Right atrium auricular region (tissue), 2 donors: ENCODE results near the gene IFNL3. TPM values are rescaled to one million over a fixed set of nuclear protein-coding genes. Genes with fewer than 3 reads are reported as not detected.
"Not testable (repeated sequence)": the region's sequence is repeated elsewhere in the genome, so short reads cannot be mapped to it uniquely, and the experiment has no call there.

Experiments used
- DNase-seq: peaks from one replicate; pipeline ENCODE4 v3.0.0-alpha.2; 2019; ENCODE audit warnings: low spot score
- H3K27ac ChIP-seq, 2 donors: fragments of 200-600 bp; sonication (generic); 1 replicate in 1 of 2; 2 replicates in 1 of 2; pipeline ENCODE4 v1.5.1; 2016 to 2019
- H3K27me3 ChIP-seq, 2 donors: fragments of 200-600 bp; sonication (generic); one replicate each; pipeline versions ENCODE4 v1.5.1 to v1.6.0; 2017 to 2019
- H3K36me3 ChIP-seq: fragments of 200-600 bp; sonication (generic); one replicate; pipeline ENCODE4 v1.5.1; 2016
- H3K4me1 ChIP-seq, 2 donors: fragments of 200-600 bp; sonication (generic); one replicate each; pipeline versions ENCODE4 v1.5.1 to v1.6.0; 2017 to 2019
- H3K4me3 ChIP-seq, 2 donors: fragments of 200-600 bp; sonication (generic); 1 replicate in 1 of 2; 2 replicates in 1 of 2; pipeline ENCODE4 v1.5.1; 2017 to 2019; ENCODE audit warnings: mild to moderate bottlenecking in 1 of 2, moderate library complexity in 1 of 2
- H3K9me3 ChIP-seq, 2 donors: fragments of 200-600 bp; sonication (generic); one replicate each; pipeline ENCODE4 v1.5.1; 2019
- total RNA-seq, 2 donors: library from RNA; depleted of rRNA; stranded (reverse); fragments of >200 nt; gene quantifications; one replicate each; pipeline ENCODE4 v1.1.0, GENCODE V29; 2016
- TF ChIP-seq, protein P1 (sequence below), 2 donors: fragments of 200-600 bp; sonication (generic); IDR thresholded peaks; one replicate each; pipeline ENCODE4 v1.5.1; 2019; ENCODE audit warnings: antibody characterized with exemption in 2 of 2

The IFNL3 gene
- total RNA-seq, 2 donors from 2014 or later, result not detected

DNA sequence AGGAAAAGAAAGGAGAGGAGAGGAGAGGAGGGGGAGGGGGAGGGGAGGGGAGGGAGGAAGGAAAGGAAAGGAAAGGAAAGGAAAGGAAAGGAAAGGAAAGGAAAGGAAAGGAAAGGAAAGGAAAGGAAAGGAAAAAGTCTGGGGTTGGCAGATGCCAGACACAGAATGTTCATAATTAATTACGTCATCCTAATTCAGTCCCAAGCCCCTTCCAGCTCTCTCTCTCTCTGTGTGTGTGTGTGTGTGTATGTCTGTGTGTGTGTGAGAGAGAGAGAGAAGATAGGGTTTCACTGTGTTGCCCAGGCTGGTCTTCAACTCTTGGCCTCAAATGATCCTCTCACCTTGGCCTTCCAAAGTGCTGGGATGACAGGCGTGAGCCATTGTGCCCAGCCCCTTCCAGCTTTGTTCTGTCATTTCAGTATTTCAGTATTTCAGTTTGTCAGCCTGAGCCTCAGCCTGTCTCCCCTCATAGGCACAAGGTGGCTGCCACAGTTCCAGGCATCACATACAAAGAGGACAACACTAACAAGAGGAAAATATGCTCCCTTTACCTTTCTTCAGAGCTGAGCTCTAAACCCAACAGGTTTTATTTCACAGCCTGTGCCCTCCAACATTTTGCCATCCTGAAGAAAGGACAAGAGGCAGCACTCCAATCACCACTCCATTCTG is 14.6 kb downstream of the IFNL3 start:
- H3K9me3 ChIP-seq, result no peaks in the 10 kb centered on the region
- TF ChIP-seq, protein P1, sequence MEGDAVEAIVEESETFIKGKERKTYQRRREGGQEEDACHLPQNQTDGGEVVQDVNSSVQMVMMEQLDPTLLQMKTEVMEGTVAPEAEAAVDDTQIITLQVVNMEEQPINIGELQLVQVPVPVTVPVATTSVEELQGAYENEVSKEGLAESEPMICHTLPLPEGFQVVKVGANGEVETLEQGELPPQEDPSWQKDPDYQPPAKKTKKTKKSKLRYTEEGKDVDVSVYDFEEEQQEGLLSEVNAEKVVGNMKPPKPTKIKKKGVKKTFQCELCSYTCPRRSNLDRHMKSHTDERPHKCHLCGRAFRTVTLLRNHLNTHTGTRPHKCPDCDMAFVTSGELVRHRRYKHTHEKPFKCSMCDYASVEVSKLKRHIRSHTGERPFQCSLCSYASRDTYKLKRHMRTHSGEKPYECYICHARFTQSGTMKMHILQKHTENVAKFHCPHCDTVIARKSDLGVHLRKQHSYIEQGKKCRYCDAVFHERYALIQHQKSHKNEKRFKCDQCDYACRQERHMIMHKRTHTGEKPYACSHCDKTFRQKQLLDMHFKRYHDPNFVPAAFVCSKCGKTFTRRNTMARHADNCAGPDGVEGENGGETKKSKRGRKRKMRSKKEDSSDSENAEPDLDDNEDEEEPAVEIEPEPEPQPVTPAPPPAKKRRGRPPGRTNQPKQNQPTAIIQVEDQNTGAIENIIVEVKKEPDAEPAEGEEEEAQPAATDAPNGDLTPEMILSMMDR (IDR thresholded peaks at IDR 0.05), result no peak
- H3K4me3 ChIP-seq, result no peak overlapping the region
- no peak for DNase-seq
- H3K27me3 ChIP-seq, result no peaks in the 10 kb centered on the region
- no peak overlapping the region for H3K27ac ChIP-seq
- no peaks in the 10 kb centered on the region for H3K4me1 ChIP-seq
- H3K36me3 ChIP-seq, result no peaks in the 10 kb centered on the region

DNA sequence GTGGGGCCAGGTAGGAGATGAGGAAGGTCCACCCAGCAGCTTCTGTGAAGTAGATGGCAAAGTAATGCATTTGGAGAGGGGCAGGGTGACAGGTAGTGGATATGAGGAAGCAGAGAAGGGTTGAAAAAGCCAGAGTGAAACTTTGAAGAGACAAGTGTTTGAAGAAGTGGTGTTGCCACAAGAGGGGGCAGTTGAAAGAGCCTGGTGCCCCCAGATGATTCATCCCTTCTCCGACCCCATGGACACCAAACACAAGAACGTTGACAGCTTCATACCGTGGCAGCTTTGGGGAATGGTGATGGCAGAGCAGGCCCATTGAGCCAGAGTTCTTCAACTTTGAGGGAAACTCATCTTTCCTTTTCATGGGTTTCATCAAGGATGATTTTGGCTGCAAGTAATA is 19.9 kb downstream of the IFNL3 start:
- H3K4me1 ChIP-seq, result no peaks in the 10 kb centered on the region
- TF ChIP-seq, protein P1 (IDR thresholded peaks at IDR 0.05), result no peak
- H3K36me3 ChIP-seq, result no peaks in the 10 kb centered on the region
- H3K27ac ChIP-seq, result no peak overlapping the region
- no peak for DNase-seq
- H3K9me3 ChIP-seq, result no peaks in the 10 kb centered on the region
- H3K27me3 ChIP-seq, result no peaks in the 10 kb centered on the region
- no peak overlapping the region for H3K4me3 ChIP-seq

GRCh38 chr19:39223703-39224279 is 21.0 kb downstream of the IFNL3 start:
- Histone ChIP-seq H3K4me1 (no peaks in the 10 kb centered on the region), H3K4me3 (no peak overlapping the region), H3K36me3 (no peaks in the 10 kb centered on the region), H3K27ac (no peak overlapping the region), H3K27me3 (no peaks in the 10 kb centered on the region), H3K9me3 (no peaks in the 10 kb centered on the region)
- DNase-seq, result no peak
- TF ChIP-seq, protein P1 (IDR thresholded peaks at IDR 0.05), result no peak

DNA sequence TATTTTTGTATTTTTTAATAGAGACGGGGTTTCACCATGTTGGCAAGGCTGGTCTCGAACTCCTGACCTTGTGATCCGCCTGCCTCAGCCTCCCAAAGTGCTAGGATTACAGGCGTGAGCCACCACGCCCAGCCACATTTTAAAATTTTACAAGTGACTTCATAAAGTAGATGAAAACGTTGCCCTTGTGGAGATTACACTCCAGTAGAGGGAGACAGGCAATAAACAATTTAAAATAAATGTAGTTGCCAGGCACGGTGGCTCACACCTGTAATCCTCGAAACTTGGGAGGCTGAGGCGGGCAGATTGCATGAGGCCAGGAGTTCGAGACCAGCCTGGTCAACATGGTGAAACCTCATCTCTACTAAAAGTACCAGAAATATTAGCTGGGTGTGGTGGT is 25.7 kb downstream of the IFNL3 start:
- not testable (repeated sequence) for DNase-seq, H3K4me1 ChIP-seq, H3K27me3 ChIP-seq, H3K36me3 ChIP-seq, H3K27ac ChIP-seq, H3K4me3 ChIP-seq
- H3K9me3 ChIP-seq, result peaks cover 0 to 19% of the 10 kb centered on the region in 2 donors

DNA sequence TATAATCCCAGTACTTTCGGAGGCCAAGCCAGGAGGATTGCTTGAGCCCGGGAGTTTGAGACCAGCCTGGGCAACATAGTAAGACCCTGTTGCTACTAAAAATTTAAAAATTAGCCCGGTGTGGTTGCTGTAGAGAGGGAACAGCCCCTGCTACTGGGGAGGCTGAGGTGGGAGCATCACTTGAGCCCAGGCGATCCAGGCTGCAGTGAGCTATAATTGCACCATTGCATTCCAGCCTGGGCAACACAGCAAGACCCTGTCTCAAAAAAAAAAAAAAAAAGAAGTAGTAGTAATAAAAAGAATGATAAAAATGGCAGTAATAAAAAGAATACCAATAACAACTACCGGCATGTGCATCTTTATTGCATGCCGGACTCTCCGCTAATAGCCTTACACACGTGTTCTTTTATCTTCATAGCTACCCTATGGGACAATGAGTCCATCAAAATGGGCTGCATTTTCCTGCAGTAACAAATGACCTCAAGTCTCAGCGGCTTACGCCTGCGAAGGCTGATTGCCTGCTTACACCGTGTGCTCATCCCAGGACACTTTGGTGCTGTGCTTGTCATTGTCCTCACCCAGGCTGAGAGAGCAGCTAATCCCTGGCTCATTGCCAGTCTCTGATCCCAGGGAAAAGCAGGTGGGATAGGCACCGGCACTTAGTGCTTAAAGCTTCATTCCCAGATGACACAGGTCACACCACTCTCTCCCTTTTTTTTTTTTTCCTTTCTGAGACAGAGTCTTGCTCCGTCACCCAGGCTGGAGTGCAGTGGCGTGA is 26.4 kb downstream of the IFNL3 start:
- no peak overlapping the region for H3K27ac ChIP-seq
- H3K4me1 ChIP-seq, result no peaks in the 10 kb centered on the region
- H3K4me3 ChIP-seq, result no peak overlapping the region
- H3K36me3 ChIP-seq, result no peaks in the 10 kb centered on the region
- peaks cover 0 to 19% of the 10 kb centered on the region in 2 donors for H3K9me3 ChIP-seq
- H3K27me3 ChIP-seq, result no peaks in the 10 kb centered on the region
- TF ChIP-seq, protein P1 (IDR thresholded peaks at IDR 0.05), result no peak
- DNase-seq, result no peak

DNA sequence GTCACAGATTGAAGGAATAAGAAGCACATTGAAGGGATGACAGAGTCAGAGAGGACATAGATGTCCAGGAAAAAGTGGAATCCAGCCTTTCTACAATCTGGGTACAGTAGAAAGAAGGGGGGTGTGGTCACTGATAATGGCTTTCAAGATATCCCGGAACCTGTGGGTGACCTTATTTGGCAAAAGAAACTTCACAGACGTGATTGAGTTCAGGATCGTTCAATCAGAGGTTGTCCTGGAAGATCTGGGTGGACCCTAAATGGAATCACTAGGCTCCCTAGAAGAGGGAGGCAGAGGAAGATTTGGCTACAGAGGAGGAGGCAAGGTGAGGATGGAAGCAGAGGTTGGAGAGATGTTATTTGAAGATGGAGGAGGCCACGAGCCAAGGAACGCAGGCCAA is 27.7 kb downstream of the IFNL3 start:
- Histone ChIP-seq H3K27ac (no peak overlapping the region), H3K9me3 (peaks cover 0 to 19% of the 10 kb centered on the region in 2 donors), H3K4me1 (no peaks in the 10 kb centered on the region), H3K27me3 (no peaks in the 10 kb centered on the region), H3K4me3 (no peak overlapping the region), H3K36me3 (no peaks in the 10 kb centered on the region)
- DNase-seq, result no peak
- TF ChIP-seq, protein P1 (IDR thresholded peaks at IDR 0.05), result no peak

DNA sequence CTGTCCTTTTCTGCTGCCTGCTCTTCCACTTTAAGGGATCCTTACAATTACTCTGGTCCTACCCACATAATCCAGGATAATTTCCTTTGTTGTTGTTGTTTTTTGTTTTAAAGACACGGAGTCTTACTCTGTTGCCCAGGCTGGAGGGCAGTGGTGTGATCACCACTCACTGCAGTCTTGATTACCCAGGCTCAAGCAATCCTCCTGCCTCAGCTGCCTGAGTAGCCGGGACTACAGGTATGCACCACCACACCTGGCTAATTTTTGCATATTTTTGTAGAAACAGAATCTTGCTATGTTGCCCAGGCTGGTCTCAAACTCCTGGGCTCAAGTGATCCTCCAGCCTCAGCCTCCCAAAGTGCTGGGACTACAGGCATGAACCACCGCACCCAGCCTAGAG is 29.5 kb downstream of the IFNL3 start:
- DNase-seq, H3K27me3 ChIP-seq, H3K27ac ChIP-seq, H3K4me1 ChIP-seq, H3K4me3 ChIP-seq, H3K36me3 ChIP-seq: not testable (repeated sequence)
- peaks cover 0 to 19% of the 10 kb centered on the region in 2 donors for H3K9me3 ChIP-seq
